Lower leg skin (tissue), 4 donors: ENCODE measurements around the gene CWC27. TPM values are rescaled to one million over a fixed set of nuclear protein-coding genes. Genes with fewer than 3 reads are reported as not detected.

ENCODE experiments used
- DNase-seq, 2 donors: peaks; one replicate each; pipeline ENCODE4 v3.0.0-alpha.2; 2019; ENCODE audit warnings: low spot score in 2 of 2
- H3K4me3 ChIP-seq: fragments of 200-600 bp; sonication (generic); 2 replicates; pipeline ENCODE4 v1.5.1; 2017; ENCODE audit warnings: mild to moderate bottlenecking, low read depth; ENCODE audit not compliant: poor library complexity, severe bottlenecking
- POLR2A ChIP-seq, 2 donors: fragments of 450-650 bp; IDR thresholded peaks; one replicate each; pipeline ENCODE4 v1.6.1; 2016 to 2017; ENCODE audit warnings: antibody characterized with exemption in 2 of 2, mild to moderate bottlenecking in 1 of 2, moderate library complexity in 1 of 2
- WGBS, 2 donors: methylation state at CpG; one replicate each; pipeline ENCODE4 v1.1.5; 2018; 5-methylcytosine and 5-hydroxymethylcytosine counted together
- intact Hi-C: fragments of 100-400 bp; cut with DNase I; formaldehyde crosslinking; loops from one replicate; pipeline ENCODE4 v1.15.0; 2023; ENCODE audit warnings: low total_unique reads
- total RNA-seq, 4 donors: library from RNA; depleted of rRNA; stranded (reverse); fragments of >200 nt; gene quantifications; one replicate each; pipeline ENCODE4 v1.1.0, GENCODE V29; 2016
- TF ChIP-seq, protein P1 (sequence below), 3 donors: fragments of 450-650 bp; IDR thresholded peaks; one replicate each; pipeline ENCODE4 v1.5.1; 2016; ENCODE audit warnings: antibody characterized with exemption in 3 of 3, mild to moderate bottlenecking in 3 of 3, moderate library complexity in 2 of 3

Gene CWC27
- total RNA-seq, 4 donors from 2014 or later, result 10.3 to 17.8 (median 13.7) TPM

GRCh38 chr5:65059681-65060598, 291.2 kb downstream of the CWC27 start:
- no peak for DNase-seq

DNA sequence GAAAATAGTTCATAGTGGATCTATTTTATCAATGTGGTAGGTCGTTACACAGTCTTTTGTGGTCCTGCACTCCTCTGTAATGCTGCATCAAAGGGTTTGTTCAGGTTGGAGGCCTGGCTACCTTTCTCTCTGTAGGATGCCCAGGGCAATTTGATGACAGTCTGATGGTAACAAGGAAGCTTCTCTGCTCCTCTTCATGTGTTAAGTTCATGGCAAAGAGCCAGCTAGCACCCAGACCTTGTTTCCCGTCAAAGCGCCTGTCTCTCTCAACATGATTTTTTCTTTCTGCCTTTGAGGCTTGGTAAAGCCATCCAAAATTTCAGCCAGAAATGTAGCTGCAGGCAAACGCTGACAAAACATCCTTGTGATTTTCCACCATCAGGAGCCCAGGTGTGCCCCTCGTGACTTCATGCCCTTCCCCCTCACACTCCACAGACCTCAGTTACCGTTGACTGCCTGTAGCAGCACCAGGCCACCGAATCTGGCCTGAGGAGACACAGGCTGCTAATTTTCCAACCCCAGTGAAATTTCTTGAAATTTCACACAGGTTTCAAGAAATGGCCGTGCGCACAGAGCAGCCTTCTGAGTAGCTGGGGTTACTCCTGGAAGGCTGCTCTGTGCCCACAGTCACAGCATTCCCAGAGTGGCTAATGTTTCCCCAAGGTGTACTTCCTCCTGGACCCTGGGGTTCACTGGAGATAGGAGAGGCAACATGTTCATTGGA, 292.7 kb downstream of the CWC27 start:
- no peak for DNase-seq
- TF ChIP-seq, protein P1, sequence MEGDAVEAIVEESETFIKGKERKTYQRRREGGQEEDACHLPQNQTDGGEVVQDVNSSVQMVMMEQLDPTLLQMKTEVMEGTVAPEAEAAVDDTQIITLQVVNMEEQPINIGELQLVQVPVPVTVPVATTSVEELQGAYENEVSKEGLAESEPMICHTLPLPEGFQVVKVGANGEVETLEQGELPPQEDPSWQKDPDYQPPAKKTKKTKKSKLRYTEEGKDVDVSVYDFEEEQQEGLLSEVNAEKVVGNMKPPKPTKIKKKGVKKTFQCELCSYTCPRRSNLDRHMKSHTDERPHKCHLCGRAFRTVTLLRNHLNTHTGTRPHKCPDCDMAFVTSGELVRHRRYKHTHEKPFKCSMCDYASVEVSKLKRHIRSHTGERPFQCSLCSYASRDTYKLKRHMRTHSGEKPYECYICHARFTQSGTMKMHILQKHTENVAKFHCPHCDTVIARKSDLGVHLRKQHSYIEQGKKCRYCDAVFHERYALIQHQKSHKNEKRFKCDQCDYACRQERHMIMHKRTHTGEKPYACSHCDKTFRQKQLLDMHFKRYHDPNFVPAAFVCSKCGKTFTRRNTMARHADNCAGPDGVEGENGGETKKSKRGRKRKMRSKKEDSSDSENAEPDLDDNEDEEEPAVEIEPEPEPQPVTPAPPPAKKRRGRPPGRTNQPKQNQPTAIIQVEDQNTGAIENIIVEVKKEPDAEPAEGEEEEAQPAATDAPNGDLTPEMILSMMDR (IDR thresholded peaks at IDR 0.05), result no peak
- TF ChIP-seq POLR2A (IDR thresholded peaks at IDR 0.05), result no peak
- intact Hi-C loops, result no loop called here
- 57 to 72% methylated on average over 9 of the region's 9 CpGs for WGBS, 2 donors
- H3K4me3 ChIP-seq, result no peak overlapping the region

More at GRCh38 chr5:65059681-65060598, 291.2 kb downstream of the CWC27 start:
- intact Hi-C loops, result no loop called here
- WGBS, 2 donors, result 79 to 86% methylated on average over 6 of the region's 6 CpGs
- H3K4me3 ChIP-seq, result no peak overlapping the region
- TF ChIP-seq, protein P1 (IDR thresholded peaks at IDR 0.05), result no peak

- H3K4me3 ChIP-seq, result no peak overlapping the region
- WGBS, 2 donors, result 70 to 89% methylated on average over 1 of the region's 1 CpG
- TF ChIP-seq, protein P1 (IDR thresholded peaks at IDR 0.05), result no peak
- no peak for TF ChIP-seq POLR2A (IDR thresholded peaks at IDR 0.05)
- DNase-seq, result no peak
- intact Hi-C loops, result no loop called here
These were observed 293.2 kb downstream of the CWC27 start for GRCh38 chr5:65061974-65062353.

- no peak overlapping the region for H3K4me3 ChIP-seq
- intact Hi-C loops, result no loop called here
- DNase-seq, result peak in 1 of 2 donors; percentile 68
- WGBS, 2 donors, result 38% methylated on average over 6 of the region's 6 CpGs
- TF ChIP-seq, protein P1 (IDR thresholded peaks at IDR 0.05), result no peak
- no peak for TF ChIP-seq POLR2A (IDR thresholded peaks at IDR 0.05)
These were observed 293.8 kb downstream of the CWC27 start for GRCh38 chr5:65062469-65063083.

GRCh38 chr5:65065001-65065511, 296.3 kb downstream of the CWC27 start:
- intact Hi-C loops, result no loop called here
- WGBS, 2 donors, result 89 to 90% methylated on average over 2 of the region's 2 CpGs

More at GRCh38 chr5:65065001-65065511, 296.3 kb downstream of the CWC27 start:
- H3K4me3 ChIP-seq, result no peak overlapping the region
- TF ChIP-seq POLR2A (IDR thresholded peaks at IDR 0.05), result no peak
- TF ChIP-seq, protein P1 (IDR thresholded peaks at IDR 0.05), result no peak
- no peak for DNase-seq
